Measurements from ENCODE around the gene TMEM215. TPM values are rescaled to one million over a fixed set of nuclear protein-coding genes. Genes with fewer than 3 reads are reported as not detected.

TMEM215 gene
- polyA plus RNA-seq, 1 of the 3 experiments (the other 2 are of a cell fraction): not detected

DNA sequence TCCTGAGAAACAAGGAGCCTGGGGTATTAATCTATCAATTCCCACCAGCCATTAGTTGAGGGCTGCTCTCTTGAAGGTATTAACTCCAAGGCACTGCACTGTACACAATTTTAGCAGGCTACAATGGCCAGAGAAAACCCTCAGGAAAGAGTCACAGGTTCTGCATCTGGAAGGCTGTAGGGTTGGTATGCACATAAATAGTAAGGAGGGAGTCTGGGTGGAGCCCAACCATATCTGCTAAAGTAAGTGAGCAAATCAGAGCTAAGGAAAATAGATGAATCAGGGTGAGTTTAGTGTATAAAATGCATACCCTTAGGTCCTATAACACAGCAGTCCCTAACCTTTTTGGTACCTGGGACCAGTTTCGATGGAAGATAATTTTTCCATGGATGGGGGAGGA, 18.2 kb downstream of the TMEM215 start:
- Histone ChIP-seq H3K27ac (ENCODE audit: low read depth in 2 of 2, low read length in 1 of 2) (no peak overlapping the region), H3K9me3 (0 out of 2 replicates have a peak, but pooled peaks cover under 1% of the 10 kb centered on the region), H3K79me2 (ENCODE audit: insufficient read depth) (no peaks in the 10 kb centered on the region), H3K4me3 (ENCODE audit: low read depth in 2 of 2, low read length in 1 of 2) (no peak overlapping the region), H4K20me1 (ENCODE audit: insufficient read depth) (no peaks in the 10 kb centered on the region), H3F3A (replicated peaks; ENCODE audit: insufficient read depth) (no peaks in the 10 kb centered on the region), H3K9me2 (no peaks in the 10 kb centered on the region), H3K27me3 (ENCODE audit: insufficient read depth) (no peaks in the 10 kb centered on the region), H3K36me3 (replicated peaks in 1 of 2; ENCODE audit: control insufficient read depth in 1 of 2, insufficient read depth in 2 of 2, low read length in 1 of 2) (no peaks in the 10 kb centered on the region), H3K4me1 (ENCODE audit: control insufficient read depth in 1 of 2, insufficient read depth in 2 of 2, low read depth in 1 of 2, low read length in 1 of 2) (no peaks in the 10 kb centered on the region), H3K9ac (no peak overlapping the region), H2AFZ (ENCODE audit: low read depth) (no peak overlapping the region), H3K4me2 (no peak overlapping the region)
- no peak for DNase-seq
- POLR2A ChIA-PET: no interaction called here
- WGBS (ENCODE audit: low lambda C conversion rate): 17% methylated on average over 1 of the region's 1 CpG
- TF ChIP-seq TAF1 (IDR thresholded peaks at IDR 0.05; ENCODE audit: borderline replicate concordance, low read depth, low read length) (no peak), YY1 (IDR thresholded peaks at IDR 0.05; ENCODE audit: low read depth) (no peak), NFIC (IDR thresholded peaks at IDR 0.05; ENCODE audit: borderline replicate concordance) (no peak)
- TF ChIP-seq, protein P1, sequence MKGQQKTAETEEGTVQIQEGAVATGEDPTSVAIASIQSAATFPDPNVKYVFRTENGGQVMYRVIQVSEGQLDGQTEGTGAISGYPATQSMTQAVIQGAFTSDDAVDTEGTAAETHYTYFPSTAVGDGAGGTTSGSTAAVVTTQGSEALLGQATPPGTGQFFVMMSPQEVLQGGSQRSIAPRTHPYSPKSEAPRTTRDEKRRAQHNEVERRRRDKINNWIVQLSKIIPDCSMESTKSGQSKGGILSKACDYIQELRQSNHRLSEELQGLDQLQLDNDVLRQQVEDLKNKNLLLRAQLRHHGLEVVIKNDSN (IDR thresholded peaks at IDR 0.05; ENCODE audit: borderline replicate concordance, low read depth): no peak
- TF ChIP-seq, protein P2, sequence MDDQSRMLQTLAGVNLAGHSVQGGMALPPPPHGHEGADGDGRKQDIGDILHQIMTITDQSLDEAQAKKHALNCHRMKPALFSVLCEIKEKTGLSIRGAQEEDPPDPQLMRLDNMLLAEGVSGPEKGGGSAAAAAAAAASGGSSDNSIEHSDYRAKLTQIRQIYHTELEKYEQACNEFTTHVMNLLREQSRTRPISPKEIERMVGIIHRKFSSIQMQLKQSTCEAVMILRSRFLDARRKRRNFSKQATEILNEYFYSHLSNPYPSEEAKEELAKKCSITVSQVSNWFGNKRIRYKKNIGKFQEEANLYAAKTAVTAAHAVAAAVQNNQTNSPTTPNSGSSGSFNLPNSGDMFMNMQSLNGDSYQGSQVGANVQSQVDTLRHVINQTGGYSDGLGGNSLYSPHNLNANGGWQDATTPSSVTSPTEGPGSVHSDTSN (IDR thresholded peaks at IDR 0.05): no peak
- CTCF ChIA-PET: no interaction called here

DNA sequence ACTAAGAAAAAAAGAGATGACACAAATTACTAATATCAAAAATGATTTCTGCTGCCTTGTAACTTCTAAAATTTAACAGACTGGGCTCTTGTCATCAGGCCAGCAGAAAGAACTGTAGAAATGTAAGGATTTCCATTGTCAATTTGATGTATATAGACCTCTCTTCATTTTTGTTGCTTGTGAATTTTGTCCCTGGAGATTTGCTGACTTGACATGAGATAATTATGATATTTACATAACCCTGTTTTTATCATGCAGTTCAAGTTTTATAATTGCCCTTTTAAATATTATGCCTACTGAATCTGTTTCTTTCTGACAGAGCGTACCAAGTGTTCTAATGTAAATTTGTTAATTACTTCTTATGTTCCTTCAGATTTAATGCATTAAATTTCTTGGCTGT, 23.9 kb downstream of the TMEM215 start:
- no peak overlapping the region for H3K4me2 ChIP-seq
- POLR2A ChIA-PET: no interaction called here
- no peak for TF ChIP-seq RFX5 (IDR thresholded peaks at IDR 0.05; ENCODE audit: low read length)
- TF ChIP-seq FOSL2 (IDR thresholded peaks at IDR 0.05; ENCODE audit: borderline replicate concordance, low read depth): no peak
- TF ChIP-seq RXRA (IDR thresholded peaks at IDR 0.05; ENCODE audit: borderline replicate concordance, low read depth): no peak
- TF ChIP-seq TAF1 (IDR thresholded peaks at IDR 0.05; ENCODE audit: borderline replicate concordance, low read depth, low read length): no peak
- no peak for TF ChIP-seq ELF1 (IDR thresholded peaks at IDR 0.05)
- no peak for TF ChIP-seq MEF2A (IDR thresholded peaks at IDR 0.05; ENCODE audit: borderline replicate concordance, low read depth)
- TF ChIP-seq, protein P1 (IDR thresholded peaks at IDR 0.05; ENCODE audit: borderline replicate concordance, low read depth): no peak
- no peak for TF ChIP-seq POLR2AphosphoS5 (IDR thresholded peaks at IDR 0.05; ENCODE audit: low read depth, low read length)
- no peak for TF ChIP-seq FOXJ3 (CRISPR knock-in tag; IDR thresholded peaks at IDR 0.05)
- TF ChIP-seq MXI1 (IDR thresholded peaks at IDR 0.05; ENCODE audit: low read depth, low read length): no peak
- no peak for TF ChIP-seq EZH2phosphoT487 (IDR thresholded peaks at IDR 0.05; ENCODE audit: borderline replicate concordance, low read depth)
- TF ChIP-seq SMC3 (IDR thresholded peaks at IDR 0.05; ENCODE audit: low read depth, low read length): no peak
- no peak for TF ChIP-seq GATA2 (CRISPR knock-in tag; IDR thresholded peaks at IDR 0.05)
- TF ChIP-seq, protein P3, sequence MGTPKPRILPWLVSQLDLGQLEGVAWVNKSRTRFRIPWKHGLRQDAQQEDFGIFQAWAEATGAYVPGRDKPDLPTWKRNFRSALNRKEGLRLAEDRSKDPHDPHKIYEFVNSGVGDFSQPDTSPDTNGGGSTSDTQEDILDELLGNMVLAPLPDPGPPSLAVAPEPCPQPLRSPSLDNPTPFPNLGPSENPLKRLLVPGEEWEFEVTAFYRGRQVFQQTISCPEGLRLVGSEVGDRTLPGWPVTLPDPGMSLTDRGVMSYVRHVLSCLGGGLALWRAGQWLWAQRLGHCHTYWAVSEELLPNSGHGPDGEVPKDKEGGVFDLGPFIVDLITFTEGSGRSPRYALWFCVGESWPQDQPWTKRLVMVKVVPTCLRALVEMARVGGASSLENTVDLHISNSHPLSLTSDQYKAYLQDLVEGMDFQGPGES (IDR thresholded peaks at IDR 0.05; ENCODE audit: low read depth, low read length): no peak

More for the DNA sequence above, 23.9 kb downstream of the TMEM215 start:
- Histone ChIP-seq H3K27me3 (ENCODE audit: insufficient read depth) (no peaks in the 10 kb centered on the region), H4K20me1 (ENCODE audit: insufficient read depth) (no peaks in the 10 kb centered on the region), H3K9ac (no peak overlapping the region), H3K79me2 (ENCODE audit: insufficient read depth) (no peaks in the 10 kb centered on the region), H3K36me3 (replicated peaks in 1 of 2; ENCODE audit: control insufficient read depth in 1 of 2, insufficient read depth in 2 of 2, low read length in 1 of 2) (no peaks in the 10 kb centered on the region), H3K4me1 (ENCODE audit: control insufficient read depth in 1 of 2, insufficient read depth in 2 of 2, low read depth in 1 of 2, low read length in 1 of 2) (peaks cover 0 to 3% of the 10 kb centered on the region in 2 experiments; a peak in 1 of 4 replicates), H3K27ac (ENCODE audit: low read depth in 2 of 2, low read length in 1 of 2) (no peak overlapping the region), H3K9me3 (peaks cover 4% of the 10 kb centered on the region; the same call in 1 of the 2 replicates), H3K9me2 (no peaks in the 10 kb centered on the region), H2AFZ (ENCODE audit: low read depth) (no peak overlapping the region), H3F3A (replicated peaks; ENCODE audit: insufficient read depth) (no peaks in the 10 kb centered on the region), H3K4me3 (ENCODE audit: low read depth in 2 of 2, low read length in 1 of 2) (no peak overlapping the region)
- no peak for DNase-seq
- 18% methylated on average over 1 of the region's 1 CpG for WGBS (ENCODE audit: low lambda C conversion rate)
- CTCF ChIA-PET: no interaction called here
